ENCODE data around the gene PRKCB.

DNA sequence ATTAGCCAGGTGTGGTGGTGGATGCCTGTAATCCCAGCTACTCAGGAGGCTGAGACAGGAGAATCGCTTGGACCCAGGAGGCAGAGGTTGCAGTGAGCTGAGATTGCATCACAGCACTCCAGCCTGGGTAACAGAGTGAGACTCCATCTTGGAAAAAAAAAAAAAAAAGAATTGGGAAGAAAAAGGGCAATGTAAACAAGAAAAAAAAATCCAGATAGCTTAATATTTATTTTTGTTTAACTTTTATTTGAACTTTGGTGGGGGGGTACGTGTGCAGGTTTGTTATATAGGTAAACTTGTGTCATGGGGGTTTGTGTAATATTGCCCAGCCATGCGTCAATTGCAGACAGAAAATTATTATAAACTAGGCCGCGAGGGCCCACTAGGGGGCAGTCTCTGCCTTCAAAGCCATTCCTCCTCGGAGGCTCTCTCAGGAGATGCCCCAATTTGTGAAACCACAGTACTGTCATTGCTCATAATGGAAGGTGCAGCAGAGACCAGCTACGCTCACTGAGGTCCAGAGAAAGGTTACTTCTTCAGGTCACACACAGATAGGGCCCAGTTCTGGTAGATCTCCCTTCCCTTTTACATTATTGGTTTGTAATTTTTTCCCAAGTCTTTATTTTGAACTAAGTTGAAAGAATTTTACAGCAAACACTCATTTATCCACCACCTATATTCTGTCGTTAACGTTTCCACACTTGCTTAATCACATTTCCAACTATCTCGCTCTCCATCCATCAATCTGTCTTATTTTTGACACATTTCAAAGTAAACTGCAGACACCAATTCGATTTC lies 206.2 kb downstream of the PRKCB start:
- TF ChIP-seq, protein P1, sequence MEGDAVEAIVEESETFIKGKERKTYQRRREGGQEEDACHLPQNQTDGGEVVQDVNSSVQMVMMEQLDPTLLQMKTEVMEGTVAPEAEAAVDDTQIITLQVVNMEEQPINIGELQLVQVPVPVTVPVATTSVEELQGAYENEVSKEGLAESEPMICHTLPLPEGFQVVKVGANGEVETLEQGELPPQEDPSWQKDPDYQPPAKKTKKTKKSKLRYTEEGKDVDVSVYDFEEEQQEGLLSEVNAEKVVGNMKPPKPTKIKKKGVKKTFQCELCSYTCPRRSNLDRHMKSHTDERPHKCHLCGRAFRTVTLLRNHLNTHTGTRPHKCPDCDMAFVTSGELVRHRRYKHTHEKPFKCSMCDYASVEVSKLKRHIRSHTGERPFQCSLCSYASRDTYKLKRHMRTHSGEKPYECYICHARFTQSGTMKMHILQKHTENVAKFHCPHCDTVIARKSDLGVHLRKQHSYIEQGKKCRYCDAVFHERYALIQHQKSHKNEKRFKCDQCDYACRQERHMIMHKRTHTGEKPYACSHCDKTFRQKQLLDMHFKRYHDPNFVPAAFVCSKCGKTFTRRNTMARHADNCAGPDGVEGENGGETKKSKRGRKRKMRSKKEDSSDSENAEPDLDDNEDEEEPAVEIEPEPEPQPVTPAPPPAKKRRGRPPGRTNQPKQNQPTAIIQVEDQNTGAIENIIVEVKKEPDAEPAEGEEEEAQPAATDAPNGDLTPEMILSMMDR (conservative IDR thresholded peaks at IDR 0.05 in 1 of 2, IDR thresholded peaks at IDR 0.05 in 1 of 2; ENCODE audit: low read depth in 1 of 2, low read length in 2 of 2): peak; percentile 71 to 82
- no peak for TF ChIP-seq EZH2 (IDR thresholded peaks at IDR 0.05; ENCODE audit: low read length, missing control alignments)
